ENCODE results near the gene GNPTAB.

DNA sequence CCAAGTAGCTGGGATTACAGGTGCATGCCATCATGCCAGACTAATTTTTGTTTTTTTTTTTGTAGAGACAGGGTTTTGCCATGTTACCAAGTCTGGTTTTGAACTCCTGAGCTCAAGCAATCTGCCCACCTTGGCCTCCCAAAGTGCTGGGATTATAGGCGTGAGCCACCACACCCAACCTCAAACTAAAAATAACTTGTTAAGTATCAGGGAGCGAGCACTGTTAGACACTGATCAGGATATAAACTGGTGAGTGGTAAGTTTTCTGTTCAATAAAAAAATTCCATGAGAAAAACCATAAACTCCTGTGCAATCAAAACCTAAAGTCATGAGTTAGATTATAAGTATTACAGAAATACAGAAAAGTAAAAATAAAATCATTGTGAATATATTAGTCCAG lies 46.9 kb downstream of the GNPTAB start:
- TF ChIP-seq CTCF (IDR thresholded peaks at IDR 0.05) = no peak
- TF ChIP-seq POLR2A (IDR thresholded peaks at IDR 0.05) = no peak
